ENCODE results near the gene BCL7B.

DNA sequence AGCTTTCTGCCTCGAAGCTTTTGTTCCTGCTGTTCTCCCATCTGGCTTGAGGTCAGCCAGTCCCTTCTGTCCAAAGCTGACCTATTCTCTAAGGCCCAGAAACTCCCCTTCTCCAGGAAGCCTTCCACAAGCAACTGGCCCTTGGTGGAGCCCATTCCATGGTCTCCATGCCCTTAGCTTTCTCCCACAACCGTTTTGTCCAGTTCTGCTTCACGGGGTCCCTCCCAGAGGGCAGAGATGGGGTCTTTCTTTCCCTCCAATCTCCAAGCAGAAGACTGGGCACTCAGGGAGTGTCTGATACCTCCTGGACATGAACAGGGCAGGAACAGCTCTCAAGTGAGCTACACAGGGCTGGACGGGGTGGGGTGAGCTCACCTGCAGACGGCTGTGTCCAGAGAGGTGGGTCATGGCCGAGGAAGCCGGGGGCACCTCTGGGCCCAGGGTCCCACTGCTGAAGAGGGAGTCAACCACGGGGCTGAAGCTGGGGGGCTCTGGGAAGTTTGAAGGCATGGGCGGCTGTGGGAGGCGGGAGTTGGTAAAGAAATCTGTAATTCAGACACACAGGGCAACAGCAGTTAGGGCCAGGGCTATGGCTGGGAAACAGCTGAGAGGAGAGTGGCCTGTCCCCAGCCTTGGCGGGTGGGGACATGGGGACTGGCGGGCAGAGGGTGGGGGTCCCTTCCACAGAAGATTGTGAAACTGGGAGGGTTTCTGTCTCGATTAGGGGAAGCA is 41.8 kb upstream of the BCL7B start:
- no peak for TF ChIP-seq POLR2A (IDR thresholded peaks at IDR 0.05)
- TF ChIP-seq, protein P1, sequence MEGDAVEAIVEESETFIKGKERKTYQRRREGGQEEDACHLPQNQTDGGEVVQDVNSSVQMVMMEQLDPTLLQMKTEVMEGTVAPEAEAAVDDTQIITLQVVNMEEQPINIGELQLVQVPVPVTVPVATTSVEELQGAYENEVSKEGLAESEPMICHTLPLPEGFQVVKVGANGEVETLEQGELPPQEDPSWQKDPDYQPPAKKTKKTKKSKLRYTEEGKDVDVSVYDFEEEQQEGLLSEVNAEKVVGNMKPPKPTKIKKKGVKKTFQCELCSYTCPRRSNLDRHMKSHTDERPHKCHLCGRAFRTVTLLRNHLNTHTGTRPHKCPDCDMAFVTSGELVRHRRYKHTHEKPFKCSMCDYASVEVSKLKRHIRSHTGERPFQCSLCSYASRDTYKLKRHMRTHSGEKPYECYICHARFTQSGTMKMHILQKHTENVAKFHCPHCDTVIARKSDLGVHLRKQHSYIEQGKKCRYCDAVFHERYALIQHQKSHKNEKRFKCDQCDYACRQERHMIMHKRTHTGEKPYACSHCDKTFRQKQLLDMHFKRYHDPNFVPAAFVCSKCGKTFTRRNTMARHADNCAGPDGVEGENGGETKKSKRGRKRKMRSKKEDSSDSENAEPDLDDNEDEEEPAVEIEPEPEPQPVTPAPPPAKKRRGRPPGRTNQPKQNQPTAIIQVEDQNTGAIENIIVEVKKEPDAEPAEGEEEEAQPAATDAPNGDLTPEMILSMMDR (IDR thresholded peaks at IDR 0.05): no peak
